Activated T-helper 9 cell treated with anti-CD3 and anti-CD28 coated beads, Interleukin-2, amount 50 U/mL, for 16 hours (primary cell): ENCODE measurements around the gene MPEG1.

Experiments used
- DNase-seq: peaks from one replicate; pipeline ENCODE4 v3.0.0-alpha.2; 2020; ENCODE audit warnings: low read depth

MPEG1 gene

GRCh38 chr11:59187035-59187434 is 25.7 kb downstream of the MPEG1 start:
- no peak for DNase-seq

GRCh38 chr11:59186130-59186594 is 26.6 kb downstream of the MPEG1 start:
- DNase-seq, result peak; percentile 30

GRCh38 chr11:59185386-59185945 is 27.3 kb downstream of the MPEG1 start:
- no peak for DNase-seq

- DNase-seq, result no peak
These were observed 27.9 kb downstream of the MPEG1 start for GRCh38 chr11:59184691-59185339.

- DNase-seq, result no peak
These were observed 29.0 kb downstream of the MPEG1 start for GRCh38 chr11:59183771-59184170.

GRCh38 chr11:59182457-59183151 is 30.1 kb downstream of the MPEG1 start:
- no peak for DNase-seq

- no peak for DNase-seq
These were observed 30.8 kb downstream of the MPEG1 start for GRCh38 chr11:59181746-59182456.

- DNase-seq, result no peak
These were observed 31.8 kb downstream of the MPEG1 start for GRCh38 chr11:59180907-59181306.

- no peak for DNase-seq
These were observed 32.5 kb downstream of the MPEG1 start for GRCh38 chr11:59180168-59180776.

GRCh38 chr11:59179121-59179520 is 33.6 kb downstream of the MPEG1 start:
- no peak for DNase-seq

- DNase-seq, result no peak
These were observed 34.3 kb downstream of the MPEG1 start for GRCh38 chr11:59178402-59178801.

- DNase-seq, result no peak
These were observed 36.4 kb downstream of the MPEG1 start for GRCh38 chr11:59176330-59176729.

GRCh38 chr11:59175091-59175501 is 37.6 kb downstream of the MPEG1 start:
- DNase-seq, result no peak

GRCh38 chr11:59174664-59175033 is 38.1 kb downstream of the MPEG1 start:
- DNase-seq, result no peak

- no peak for DNase-seq
These were observed 38.6 kb downstream of the MPEG1 start for GRCh38 chr11:59173964-59174663.

GRCh38 chr11:59173080-59173963 is 39.4 kb downstream of the MPEG1 start:
- no peak for DNase-seq

- DNase-seq, result peak; percentile 13
These were observed 40.2 kb downstream of the MPEG1 start for GRCh38 chr11:59172345-59173079.

- DNase-seq, result peak; percentile 82
These were observed 41.0 kb downstream of the MPEG1 start, which contains the start of gene DTX4 for GRCh38 chr11:59171508-59172322. Gene DTX4 (plus strand): TSS chr11:59172132. CDS start chr11:59172596, 464 bp downstream.

- DNase-seq, result no peak
These were observed 48.7 kb downstream of the MPEG1 start for GRCh38 chr11:59164028-59164427.
